LNCaP clone FGC (cell line): ENCODE measurements around the gene ACOT7.
"Not testable (repeated sequence)": the region's sequence is repeated elsewhere in the genome, so short reads cannot be mapped to it uniquely, and the experiment has no call there.

Experiments
- DNase-seq: peaks from one replicate; pipeline ENCODE4 v3.0.0-alpha.2; 2011; ENCODE audit warnings: low read depth
- H3K4me3 ChIP-seq: 2 replicates; pipeline ENCODE4 v1.5.1; 2011; ENCODE audit warnings: mild to moderate bottlenecking, low read depth, low read length, control low read depth
- CTCF ChIP-seq: IDR thresholded peaks from 2 replicates; pipeline ENCODE4 v1.5.1; 2012; ENCODE audit warnings: mild to moderate bottlenecking; ENCODE audit not compliant: control insufficient read depth, insufficient read depth; ENCODE audit errors: extremely low read depth

The ACOT7 gene

GRCh38 chr1:6409053-6409452 is 15.5 kb upstream of the ACOT7 start:
- TF ChIP-seq CTCF, result no peak
- DNase-seq, result no peak
- H3K4me3 ChIP-seq, result no peak overlapping the region

- no peak for TF ChIP-seq CTCF
- DNase-seq, result no peak
- no peak overlapping the region for H3K4me3 ChIP-seq
Measured at GRCh38 chr1:6408023-6408422, 14.5 kb upstream of the ACOT7 start.

- TF ChIP-seq CTCF, result no peak
- no peak overlapping the region for H3K4me3 ChIP-seq
- no peak for DNase-seq
Measured at GRCh38 chr1:6401673-6402072, 8.1 kb upstream of the ACOT7 start.

GRCh38 chr1:6399294-6399693 is 5.7 kb upstream of the ACOT7 start:
- no peak for DNase-seq
- no peak for TF ChIP-seq CTCF

GRCh38 chr1:6397844-6398441 is 4.4 kb upstream of the ACOT7 start:
- no peak for DNase-seq
- H3K4me3 ChIP-seq, result no peak overlapping the region

More at GRCh38 chr1:6399294-6399693, 5.7 kb upstream of the ACOT7 start:
- no peak overlapping the region for H3K4me3 ChIP-seq

GRCh38 chr1:6396998-6397397 is 3.4 kb upstream of the ACOT7 start:
- DNase-seq, result no peak
- no peak overlapping the region for H3K4me3 ChIP-seq
- no peak for TF ChIP-seq CTCF

More at GRCh38 chr1:6397844-6398441, 4.4 kb upstream of the ACOT7 start:
- no peak for TF ChIP-seq CTCF

GRCh38 chr1:6395781-6396244 is 2.2 kb upstream of the ACOT7 start:
- not testable (repeated sequence) for H3K4me3 ChIP-seq

GRCh38 chr1:6395130-6395529 is 1.6 kb upstream of the ACOT7 start:
- DNase-seq, result not testable (repeated sequence)

More at GRCh38 chr1:6395781-6396244, 2.2 kb upstream of the ACOT7 start:
- not testable (repeated sequence) for DNase-seq

More at GRCh38 chr1:6395130-6395529, 1.6 kb upstream of the ACOT7 start:
- not testable (repeated sequence) for H3K4me3 ChIP-seq
